ENCODE measurements around the gene PSORS1C2.

PSORS1C2 gene

DNA sequence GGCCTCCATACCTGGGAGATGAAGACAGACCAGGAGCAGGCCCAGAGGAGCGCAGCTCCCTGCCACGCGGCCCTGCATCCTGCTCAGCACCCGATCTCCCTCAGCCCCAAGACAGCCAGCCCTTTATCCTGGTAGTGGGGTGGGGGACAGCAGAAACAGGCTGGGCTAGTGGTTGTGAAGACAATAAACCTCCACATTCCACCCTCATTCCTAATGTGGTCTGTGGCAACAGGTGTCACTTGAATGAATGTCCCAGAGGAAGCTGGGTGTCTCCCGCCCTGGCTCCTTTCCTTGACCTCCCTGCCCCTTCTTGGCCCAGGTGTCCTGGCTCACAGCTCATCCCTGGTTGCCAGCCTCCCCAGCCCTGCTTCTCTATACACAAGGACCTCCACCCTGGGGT, 26.4 kb downstream of the PSORS1C2 start, which contains the start of gene C6orf15:
Gene C6orf15 (minus strand): TSS at position 98 of the 400 bp plus-strand sequence. CDS start 20 bp downstream, at position 78.
- FAIRE-seq: no peak

DNA sequence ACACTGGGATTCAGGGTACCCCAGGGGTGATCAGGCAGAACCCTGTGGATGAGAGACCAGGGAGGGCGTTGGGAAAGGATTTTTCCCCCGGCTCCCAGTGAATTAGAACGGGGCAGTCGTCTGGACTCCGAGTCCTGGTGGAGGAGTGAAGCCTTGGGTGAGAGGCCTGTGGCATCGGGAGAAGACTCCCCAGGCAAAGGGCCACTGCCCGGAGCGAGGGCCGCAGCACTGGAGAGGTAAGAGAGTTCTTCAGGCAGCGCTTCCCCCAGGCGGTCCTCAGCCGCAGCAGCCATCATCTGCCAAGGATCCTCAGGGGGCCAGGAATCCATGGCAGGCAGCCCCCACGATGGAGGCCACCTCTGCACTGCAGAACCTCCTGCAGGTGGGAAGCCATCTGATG, 27.2 kb downstream of the PSORS1C2 start:
- FAIRE-seq: no peak

DNA sequence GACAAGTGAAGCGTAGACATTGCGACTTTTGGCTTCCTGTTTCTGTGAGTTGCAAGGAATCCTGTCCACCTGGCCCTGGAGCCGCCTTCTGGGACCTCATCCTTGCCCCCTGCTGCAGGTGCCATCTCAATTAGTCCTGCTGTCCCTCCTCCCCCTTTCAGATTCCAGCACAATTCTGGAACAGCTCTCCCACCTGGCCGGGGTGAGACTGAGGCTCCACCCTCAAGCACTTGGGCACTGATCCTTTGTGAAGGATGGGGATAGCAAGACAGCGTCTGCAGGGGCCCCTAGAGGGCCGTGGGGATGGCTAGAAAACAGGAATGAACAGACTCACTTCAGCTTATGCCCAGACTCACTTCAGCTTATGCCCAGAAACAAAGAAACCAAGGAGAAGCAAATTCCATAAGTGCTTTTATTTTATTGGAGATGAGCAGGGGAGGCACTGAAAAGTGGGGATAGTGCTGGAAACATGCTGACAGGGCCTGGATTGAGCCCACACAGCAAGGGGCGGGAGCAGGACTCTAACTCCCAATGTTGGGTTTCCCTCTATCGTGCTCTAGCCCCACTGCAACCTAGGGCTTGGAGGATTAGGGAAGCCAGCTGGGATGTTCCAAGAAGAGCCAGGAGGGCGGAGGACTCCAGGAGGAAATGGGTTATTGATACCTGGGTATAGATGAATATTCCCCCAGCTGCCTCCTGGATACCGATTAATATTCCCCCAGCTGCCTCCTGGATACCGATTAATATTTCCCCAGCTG, 27.9 kb downstream of the PSORS1C2 start:
- FAIRE-seq: no peak

DNA sequence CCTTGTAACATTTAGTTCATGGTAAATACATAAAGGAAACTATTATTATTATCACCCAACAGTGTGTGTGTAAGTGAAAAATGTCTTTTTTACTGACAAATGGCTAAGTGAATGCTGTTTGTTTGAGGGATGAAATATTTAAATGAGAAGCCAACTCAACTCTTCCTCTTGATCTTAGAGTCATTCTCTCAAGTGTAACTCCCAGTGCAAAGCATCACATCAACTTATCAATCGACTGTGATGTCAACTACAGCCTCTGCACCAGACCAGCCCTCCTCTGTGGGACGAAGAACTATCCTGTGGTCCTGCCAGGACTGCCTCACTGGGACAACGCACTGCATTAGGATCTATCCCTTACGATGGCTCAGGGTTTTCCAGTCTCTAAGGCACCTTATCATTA, 31.8 kb downstream of the PSORS1C2 start:
- no peak for FAIRE-seq

DNA sequence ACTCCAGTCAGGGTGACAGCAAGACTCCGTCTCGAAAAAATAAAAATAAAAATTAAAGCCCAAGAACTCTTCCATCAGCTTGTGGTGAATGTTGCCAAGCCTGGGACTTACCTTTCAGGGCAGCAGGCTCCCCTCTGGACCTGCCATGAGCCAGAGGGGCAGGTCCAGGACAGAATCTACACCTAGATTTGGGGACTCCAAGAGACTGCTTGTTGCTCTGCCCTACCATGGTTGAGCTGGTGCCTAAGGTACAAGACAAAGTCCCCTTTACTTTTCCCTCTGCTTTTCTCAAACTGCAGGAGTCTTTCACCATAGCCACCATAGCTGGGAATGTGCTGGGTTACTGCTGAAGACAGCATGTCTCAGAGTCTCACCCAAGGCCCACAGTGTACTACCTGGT, 35.7 kb downstream of the PSORS1C2 start:
- FAIRE-seq: no peak

DNA sequence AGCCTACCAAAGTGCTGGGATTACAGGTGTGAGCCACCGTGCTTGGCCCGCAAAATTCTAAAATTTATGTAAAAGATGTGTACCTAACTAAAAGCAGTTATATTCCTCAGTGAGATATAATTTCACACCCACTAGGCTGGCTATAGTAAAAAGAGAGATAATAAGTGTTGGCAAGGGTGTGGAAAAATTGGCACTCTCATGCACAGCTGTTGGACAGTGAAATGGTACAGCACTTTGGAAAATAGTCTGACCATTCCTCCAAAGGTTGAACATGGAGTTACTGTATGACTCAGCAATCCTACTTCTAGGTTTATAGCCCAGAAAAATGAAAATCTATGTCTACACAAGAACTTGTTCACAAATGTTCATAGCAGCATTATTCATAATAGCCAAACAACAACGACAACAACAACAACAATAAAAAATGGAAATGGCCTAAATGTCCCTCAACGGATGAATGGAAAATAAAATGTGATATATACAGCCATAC, 40.4 kb downstream of the PSORS1C2 start:
- no peak for FAIRE-seq

DNA sequence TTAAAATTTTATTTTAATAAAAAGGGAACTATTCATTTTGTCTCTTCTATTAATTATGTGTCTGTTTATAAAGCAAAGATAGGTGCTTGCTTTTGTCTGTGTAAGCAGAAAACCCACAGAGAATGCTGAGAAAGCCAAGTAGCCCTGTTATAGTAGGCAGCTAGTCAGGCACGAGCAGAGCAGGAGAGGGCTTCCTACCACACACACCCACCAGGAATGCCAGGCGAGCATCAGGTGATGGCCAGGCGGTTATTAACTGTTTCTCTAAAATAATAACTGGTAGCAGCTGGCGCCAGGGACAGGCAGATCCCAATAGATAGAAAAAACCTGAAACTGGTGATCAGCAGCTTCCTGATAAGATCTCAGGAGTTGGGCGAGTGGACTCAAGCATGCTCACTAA, 42.2 kb downstream of the PSORS1C2 start:
- no peak for FAIRE-seq

DNA sequence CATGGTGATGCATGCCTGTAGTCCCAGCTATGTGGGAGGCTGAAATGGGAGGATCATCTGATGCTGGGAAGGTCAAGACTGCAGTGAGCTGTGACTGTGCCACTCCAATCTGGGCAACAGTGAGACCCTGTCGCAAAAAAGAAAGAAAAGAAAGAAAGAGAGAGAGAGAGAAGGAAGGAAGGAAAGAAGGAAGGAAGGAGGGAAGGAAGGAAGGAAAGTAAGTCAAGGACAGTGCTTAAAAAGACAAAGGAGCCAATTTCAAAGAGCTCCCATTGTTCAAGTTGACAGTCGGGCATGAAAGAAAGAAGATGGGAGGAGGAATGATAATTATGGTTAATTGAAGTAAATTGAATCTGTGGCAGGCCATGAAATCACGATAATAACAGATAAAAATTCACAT, 42.7 kb downstream of the PSORS1C2 start:
- FAIRE-seq: no peak

DNA sequence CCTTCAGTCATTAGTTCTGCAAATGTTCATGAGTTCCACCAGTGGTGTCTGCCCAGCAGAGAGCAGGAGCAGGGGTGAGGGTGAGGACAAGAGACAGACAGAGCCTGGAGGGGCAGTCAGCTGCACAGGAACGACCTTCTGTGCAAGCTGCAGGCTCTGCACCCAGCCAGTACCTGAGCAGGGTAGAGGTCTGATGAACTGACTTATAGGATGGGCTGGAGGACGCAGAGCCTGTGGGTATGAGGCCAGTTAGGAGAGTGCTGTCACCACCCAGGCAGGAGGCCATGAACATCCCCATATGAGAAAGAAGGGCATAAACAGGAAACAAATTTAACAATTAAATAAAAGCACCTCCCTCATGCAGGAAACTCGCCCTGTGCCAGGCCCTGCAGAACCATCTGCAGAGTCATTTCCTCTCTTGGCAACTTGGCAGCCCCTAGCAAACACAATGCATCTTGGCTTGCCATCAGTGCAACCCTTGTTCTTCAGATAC, 44.4 kb downstream of the PSORS1C2 start:
- FAIRE-seq: no peak

DNA sequence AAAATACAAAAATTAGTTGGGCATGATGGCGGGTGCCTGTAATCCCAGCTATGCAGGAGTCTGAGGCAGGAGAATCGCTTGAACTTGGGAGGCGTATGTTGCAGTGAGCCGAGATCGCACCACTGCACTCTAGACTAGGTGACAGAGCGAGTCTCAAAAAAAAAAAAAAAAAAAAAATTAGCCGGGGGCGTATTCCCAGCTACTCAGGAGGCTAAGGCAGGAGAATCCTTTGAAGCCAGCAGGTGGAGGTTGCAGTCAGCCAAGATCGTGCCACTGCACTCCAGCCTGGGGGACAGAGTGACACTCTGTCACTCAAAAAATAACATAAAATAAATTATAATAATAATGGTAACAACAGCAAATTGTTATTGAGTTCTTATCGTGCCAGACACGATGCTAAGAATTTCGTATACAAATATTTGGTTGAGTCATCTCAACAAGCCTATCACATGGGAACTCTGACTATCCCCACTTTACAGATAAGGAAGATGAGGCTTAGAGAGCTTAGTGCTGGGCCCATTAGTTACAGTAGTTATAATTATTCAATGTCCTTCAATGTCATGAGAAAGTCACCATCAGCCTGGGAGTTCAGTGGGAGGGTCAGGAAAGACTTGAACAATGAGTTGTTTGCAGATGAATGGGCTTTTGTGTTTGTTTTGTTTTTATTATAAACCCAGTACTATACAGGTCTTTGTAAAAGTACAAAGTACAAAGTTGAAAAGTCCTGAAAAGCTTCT, 45.9 kb downstream of the PSORS1C2 start:
- no peak for FAIRE-seq

DNA sequence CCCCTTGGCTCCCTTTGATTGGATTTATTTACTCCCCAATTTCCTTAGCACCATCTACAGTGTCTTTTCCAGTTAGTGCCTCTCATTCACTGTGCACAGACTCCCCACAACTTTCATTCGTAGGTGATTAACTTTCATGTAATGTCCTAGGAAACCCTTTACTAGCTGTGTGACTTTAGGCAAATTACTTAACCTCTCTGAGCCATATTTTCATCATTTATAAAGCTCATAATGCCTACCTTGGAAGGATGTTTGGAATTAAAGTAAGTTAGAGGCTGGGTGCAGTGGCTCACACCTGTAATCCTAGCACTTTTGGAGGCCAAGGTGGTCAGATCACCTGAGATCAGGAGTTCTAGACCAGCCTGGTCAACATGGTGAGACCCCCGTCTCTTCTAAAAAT, 46.6 kb downstream of the PSORS1C2 start:
- FAIRE-seq: no peak

DNA sequence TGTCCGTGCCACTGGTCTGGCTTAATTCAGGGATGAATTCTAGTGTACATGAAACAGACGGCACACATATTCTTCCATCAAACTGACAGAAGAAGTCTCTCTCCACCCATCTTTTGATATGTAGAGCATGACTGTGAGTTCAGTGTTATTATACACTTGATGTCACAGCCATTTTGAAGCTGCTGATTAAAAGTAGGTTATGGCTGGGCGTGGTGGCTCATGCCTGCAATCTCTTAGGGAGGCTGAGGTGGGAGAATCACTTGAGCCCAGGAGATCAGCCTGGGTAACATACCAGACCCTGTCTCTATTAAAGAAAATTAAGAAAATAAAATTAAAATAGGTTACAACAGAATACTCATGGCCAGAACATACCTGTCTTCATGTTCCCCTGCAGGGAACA, 47.2 kb downstream of the PSORS1C2 start:
- FAIRE-seq: no peak

DNA sequence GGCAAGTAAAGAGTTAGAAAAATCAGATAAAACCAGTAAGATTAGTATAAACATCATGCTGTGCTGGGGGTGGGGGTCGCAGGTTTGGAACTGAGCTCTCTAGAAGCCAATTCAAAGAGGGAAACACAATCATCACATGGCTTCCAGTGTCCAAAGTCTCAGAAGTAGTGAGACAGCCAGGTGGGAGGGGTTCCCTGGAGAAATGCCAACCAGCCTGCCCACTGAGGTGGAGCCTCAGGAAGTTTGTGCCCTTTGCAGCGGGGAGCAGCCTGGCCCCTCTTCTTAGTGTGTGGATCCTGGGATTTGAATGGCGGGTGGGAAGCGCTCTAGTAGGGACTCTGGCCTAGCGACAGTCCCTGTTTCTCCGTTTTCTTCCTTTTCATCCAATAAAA, 47.9 kb downstream of the PSORS1C2 start:
- FAIRE-seq: no peak

DNA sequence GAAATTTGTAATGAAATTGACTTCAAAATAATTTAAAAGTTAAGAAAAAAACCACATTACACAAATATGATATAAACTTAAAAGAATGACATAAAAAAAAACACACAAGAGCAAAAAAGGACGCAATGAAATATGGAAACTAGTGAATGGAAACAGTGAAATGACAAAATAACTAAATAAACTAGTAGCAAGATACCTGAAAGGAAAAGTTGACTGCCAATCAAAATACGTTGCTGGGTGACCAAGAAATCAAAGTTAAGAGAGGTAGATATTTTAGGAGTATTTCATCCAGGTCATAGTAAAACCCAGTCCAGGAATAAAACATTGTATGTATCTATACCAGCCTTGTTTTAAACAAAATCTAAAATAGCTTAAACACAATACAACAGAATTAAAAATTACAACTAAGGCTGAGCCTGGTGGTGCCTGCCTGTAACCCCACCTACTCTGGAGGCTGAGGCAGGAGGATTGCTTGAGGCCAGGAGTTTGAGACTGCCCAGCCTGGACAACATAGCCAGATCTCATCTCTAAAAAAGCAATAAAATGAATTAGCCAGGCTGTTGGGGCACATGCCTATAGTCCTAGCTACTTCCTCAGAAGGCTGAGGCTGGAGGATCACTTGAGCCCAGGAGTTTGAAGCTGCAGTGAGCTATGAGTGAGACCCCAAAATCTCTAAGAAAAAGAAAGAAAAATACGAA, 48.4 kb downstream of the PSORS1C2 start:
- FAIRE-seq: no peak

Data from islet of Langerhans (tissue), 1 donor.